ENCODE data around the gene F5. TPM values are rescaled to one million over a fixed set of nuclear protein-coding genes. Genes with fewer than 3 reads are reported as not detected.

The F5 gene
- total and polyA plus RNA-seq, 2 of the 13 experiments (the other 11 are each of a cell fraction or from before 2014, with no cell fraction given): 38.3 to 64.0 TPM

DNA sequence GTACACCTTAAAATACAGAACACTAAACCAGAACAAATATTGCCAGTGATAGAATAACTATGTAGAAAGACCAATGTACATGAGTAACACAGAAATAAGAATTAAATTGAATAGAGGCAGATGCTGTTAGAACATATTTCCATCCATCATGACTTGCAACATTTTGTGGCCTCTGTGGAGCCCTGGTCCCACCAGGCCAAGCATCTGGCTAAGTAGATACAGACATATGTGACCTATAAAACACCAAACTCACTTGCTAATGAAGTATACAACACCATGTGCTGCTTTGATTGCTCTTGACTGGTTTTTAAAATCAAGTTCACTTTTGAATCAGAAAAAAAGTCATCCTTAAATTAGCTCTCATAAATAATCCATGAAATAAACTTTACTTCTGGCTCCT, 121.0 kb downstream of the F5 start:
- TF ChIP-seq CEBPG (CRISPR knock-in tag; IDR thresholded peaks at IDR 0.05) (no peak), ZNF552 (CRISPR knock-in tag; IDR thresholded peaks at IDR 0.05; ENCODE audit: borderline replicate concordance) (no peak), ZNF776 (CRISPR knock-in tag; IDR thresholded peaks at IDR 0.05) (no peak), MEIS1 (CRISPR knock-in tag; IDR thresholded peaks at IDR 0.05; ENCODE audit: borderline replicate concordance) (no peak), CBX1 (IDR thresholded peaks at IDR 0.05; ENCODE audit: low read depth) (no peak), ADNP (CRISPR knock-in tag; IDR thresholded peaks at IDR 0.05) (no peak)
- H3K4me1 ChIP-seq (ENCODE audit: insufficient read depth, low read length): peaks cover 8% of the 10 kb centered on the region; the same call in 1 of the 2 replicates
- peaks cover 4% of the 10 kb centered on the region; the same call in 1 of the 2 replicates for H4K20me1 ChIP-seq (ENCODE audit: insufficient read depth, low read length)
- H3K9ac ChIP-seq (ENCODE audit: insufficient read depth, low read depth, low read length): no peak overlapping the region
- H3K36me3 ChIP-seq (replicated peaks in 1 of 2; ENCODE audit: control insufficient read depth in 1 of 2, insufficient read depth in 2 of 2, low read length in 2 of 2): peaks cover 9 to 38% of the 10 kb centered on the region in 2 experiments
- no peak for FAIRE-seq
- H2AFZ ChIP-seq (ENCODE audit: low read length): no peak overlapping the region
- no peaks in the 10 kb centered on the region for H3K9me3 ChIP-seq (ENCODE audit: low read length)
- in situ Hi-C loops (cut with HindIII; ENCODE audit: extremely low pct_ligation_motif_present, low pct_unique_long_range_greater_than_20kb): no loop called here
- intact Hi-C loops (cut with micrococcal nuclease; ENCODE audit: unreplicated experiment): loop anchor here (5.0 kb wide), 2 partner anchors 122 to 863 kb away; partner anchors contain the start of gene F5
- H3K4me2 ChIP-seq (ENCODE audit: low read depth, low read length): no peak overlapping the region
- H3K79me2 ChIP-seq (ENCODE audit: insufficient read depth, low read length): no peaks in the 10 kb centered on the region
- DNase-seq (ENCODE audit: low spot score): no peak
- ChIA-PET CTCF (ENCODE audit: low intra/inter-chr PET ratio, low total read pairs) (interaction anchor here (2.8 kb wide), 1 partner anchor 81 kb away, joined by 18 read pairs; no protein-coding TSS in a partner anchor), POLR2A (no interaction called here)
- H3K27ac ChIP-seq (ENCODE audit: extremely low read length, insufficient read depth, low read length): no peak overlapping the region
- H3K27me3 ChIP-seq (ENCODE audit: control insufficient read depth in 1 of 2, insufficient read depth in 2 of 2, low read length in 2 of 2): no peaks in the 10 kb centered on the region
- no peak overlapping the region for H3K4me3 ChIP-seq (replicated peaks in 1 of 3; ENCODE audit: insufficient read depth in 1 of 3, low read depth in 2 of 3, low read length in 3 of 3)
- no TSS peak for BruUV-seq (replicated peaks)
- no peak for ATAC-seq

Small RNAs within 50 kb of the gene (small RNA-seq; reads per million reads assigned to genes)
- 0 reads per million in 3 experiments for gene AL021068.2 (ENCODE audit: insufficient read depth in 2 of 3, insufficient read length in 3 of 3, low read depth in 2 of 3, low replicate concordance in 1 of 3)

Other genes with a start within 250 kb of the F5 start
- 22.5 and 29.5 TPM in 2 replicates for gene NME7, start 218.7 kb downstream of the F5 start, total RNA-seq (2016; rRNA removed; fragmentation: Illumina TruSeq; extraction: Trizol)
- 5.1 and 9.4 TPM in 2 replicates for gene NME7, start 218.7 kb downstream of the F5 start, polyA plus RNA-seq (2011; rRNA removed)
- gene BLZF1, start 218.3 kb downstream of the F5 start, total RNA-seq (2016; rRNA removed; fragmentation: Illumina TruSeq; extraction: Trizol): 13.7 and 18.7 TPM in 2 replicates
- 4.2 and 4.5 TPM in 2 replicates for gene BLZF1, start 218.3 kb downstream of the F5 start, polyA plus RNA-seq (2011; rRNA removed)
- 0.07 TPM in 1 of 2 replicates, not detected in the other for gene CCDC181, start 159.0 kb downstream of the F5 start, total RNA-seq (2016; rRNA removed; fragmentation: Illumina TruSeq; extraction: Trizol)
- not detected in 2 replicates for gene CCDC181, start 159.0 kb downstream of the F5 start, polyA plus RNA-seq (2011; rRNA removed)
- gene SLC19A2, start 100.5 kb downstream of the F5 start, total RNA-seq (2016; rRNA removed; fragmentation: Illumina TruSeq; extraction: Trizol): 19.1 and 30.4 TPM in 2 replicates
- gene SLC19A2, start 100.5 kb downstream of the F5 start, polyA plus RNA-seq (2011; rRNA removed): 51.2 and 56.0 TPM in 2 replicates
- gene SELP, start 43.6 kb upstream of the F5 start, total RNA-seq (2016; rRNA removed; fragmentation: Illumina TruSeq; extraction: Trizol): not detected in 2 replicates
- gene SELP, start 43.6 kb upstream of the F5 start, polyA plus RNA-seq (2011; rRNA removed): 0.11 TPM in 1 of 2 replicates, not detected in the other
- gene SELL, start 125.1 kb upstream of the F5 start, total RNA-seq (2016; rRNA removed; fragmentation: Illumina TruSeq; extraction: Trizol): 0.13 and 0.32 TPM in 2 replicates
- 0.03 and 0.18 TPM in 2 replicates for gene SELL, start 125.1 kb upstream of the F5 start, polyA plus RNA-seq (2011; rRNA removed)
- gene SELE, start 147.6 kb upstream of the F5 start, total RNA-seq (2016; rRNA removed; fragmentation: Illumina TruSeq; extraction: Trizol): 0.04 TPM in 1 of 2 replicates, not detected in the other
- 0.08 and 0.09 TPM in 2 replicates for gene SELE, start 147.6 kb upstream of the F5 start, polyA plus RNA-seq (2011; rRNA removed)
- gene METTL18, start 208.4 kb upstream of the F5 start, total RNA-seq (2016; rRNA removed; fragmentation: Illumina TruSeq; extraction: Trizol): 6.7 and 11.2 TPM in 2 replicates
- gene METTL18, start 208.4 kb upstream of the F5 start, polyA plus RNA-seq (2011; rRNA removed): 2.2 and 2.7 TPM in 2 replicates

Data from HepG2 (cell line).